IPS DF 4.7 (cell line): Measurements from ENCODE around the gene CREB5.
A peak's percentile ranks its signal among the peaks of the same experiment; 100 is the strongest.
"Not testable (repeated sequence)": the region's sequence is repeated elsewhere in the genome, so short reads cannot be mapped to it uniquely, and the experiment has no call there.

Source experiments
- DNase-seq: peaks from one replicate; pipeline ENCODE4 v3.0.0-alpha.2; 2013; ENCODE audit warnings: low spot score; ENCODE audit errors: extremely low read depth

Gene CREB5

GRCh38 chr7:28608237-28608656 lies 195.9 kb downstream of the CREB5 start:
- DNase-seq: no peak

GRCh38 chr7:28608731-28609130 lies 196.4 kb downstream of the CREB5 start:
- DNase-seq: no peak

GRCh38 chr7:28609608-28610007 lies 197.3 kb downstream of the CREB5 start:
- no peak for DNase-seq

GRCh38 chr7:28611399-28611897 lies 199.1 kb downstream of the CREB5 start:
- DNase-seq: not testable (repeated sequence)

GRCh38 chr7:28613262-28613661 lies 200.9 kb downstream of the CREB5 start:
- no peak for DNase-seq

- peak; percentile 33 for DNase-seq
Observed at GRCh38 chr7:28615091-28615490, 202.8 kb downstream of the CREB5 start.

GRCh38 chr7:28617308-28617880 lies 205.1 kb downstream of the CREB5 start:
- no peak for DNase-seq

- no peak for DNase-seq
Observed at GRCh38 chr7:28618383-28618782, 206.1 kb downstream of the CREB5 start.

GRCh38 chr7:28619256-28619655 lies 206.9 kb downstream of the CREB5 start:
- no peak for DNase-seq

GRCh38 chr7:28621369-28621841 lies 209.1 kb downstream of the CREB5 start:
- DNase-seq: no peak

- no peak for DNase-seq
Observed at GRCh38 chr7:28623105-28623730, 210.9 kb downstream of the CREB5 start.

- DNase-seq: no peak
Observed at GRCh38 chr7:28623863-28624262, 211.5 kb downstream of the CREB5 start.

GRCh38 chr7:28625432-28625831 lies 213.1 kb downstream of the CREB5 start:
- no peak for DNase-seq

GRCh38 chr7:28626221-28626620 lies 213.9 kb downstream of the CREB5 start:
- DNase-seq: no peak

- DNase-seq: no peak
Observed at GRCh38 chr7:28626624-28627262, 214.4 kb downstream of the CREB5 start.

GRCh38 chr7:28627263-28627653 lies 214.9 kb downstream of the CREB5 start:
- no peak for DNase-seq

- no peak for DNase-seq
Observed at GRCh38 chr7:28627896-28628295, 215.6 kb downstream of the CREB5 start.

GRCh38 chr7:28629216-28629842 lies 217.0 kb downstream of the CREB5 start:
- no peak for DNase-seq

- no peak for DNase-seq
Observed at GRCh38 chr7:28630350-28630749, 218.0 kb downstream of the CREB5 start.

- no peak for DNase-seq
Observed at GRCh38 chr7:28631995-28632394, 219.7 kb downstream of the CREB5 start.

GRCh38 chr7:28638914-28639313 lies 226.6 kb downstream of the CREB5 start:
- DNase-seq: no peak

- DNase-seq: no peak
Observed at GRCh38 chr7:28640001-28640400, 227.7 kb downstream of the CREB5 start.
